Hair follicular keratinocyte (primary cell): ENCODE results near the gene MSGN1. TPM values are rescaled to one million over a fixed set of nuclear protein-coding genes. Genes with fewer than 3 reads are reported as not detected.

ENCODE experiments used
- total RNA-seq: library from RNA; depleted of rRNA; stranded (reverse); fragments of >200 nt; gene quantifications from 2 replicates; pipeline ENCODE4 v1.2.3, GENCODE V29; 2015

MSGN1 gene
- total RNA-seq = not detected in 2 replicates

GRCh38 chr2:17816396-17817245, at the start of gene MSGN1:
MSGN1 (plus strand) TSS chr2:17816460; CDS start chr2:17816519, 59 bp downstream.

Other genes starting within 250 kb of the MSGN1 start
- 21.6 and 30.0 TPM in 2 replicates for gene SMC6, start 62.6 kb upstream of the MSGN1 start, total RNA-seq
- gene GEN1, start 62.3 kb upstream of the MSGN1 start, total RNA-seq = 5.9 and 12.0 TPM in 2 replicates
- 4.7 and 20.9 TPM in 2 replicates for gene KCNS3, start 62.2 kb downstream of the MSGN1 start, total RNA-seq